ENCODE data around the gene MYO5A. TPM values are rescaled to one million over a fixed set of nuclear protein-coding genes. Genes with fewer than 3 reads are reported as not detected.
A peak's percentile ranks its signal among the peaks of the same experiment; 100 is the strongest.

Gene MYO5A
- total RNA-seq, 2 donors from 2014 or later = 12.3 to 21.5 TPM

DNA sequence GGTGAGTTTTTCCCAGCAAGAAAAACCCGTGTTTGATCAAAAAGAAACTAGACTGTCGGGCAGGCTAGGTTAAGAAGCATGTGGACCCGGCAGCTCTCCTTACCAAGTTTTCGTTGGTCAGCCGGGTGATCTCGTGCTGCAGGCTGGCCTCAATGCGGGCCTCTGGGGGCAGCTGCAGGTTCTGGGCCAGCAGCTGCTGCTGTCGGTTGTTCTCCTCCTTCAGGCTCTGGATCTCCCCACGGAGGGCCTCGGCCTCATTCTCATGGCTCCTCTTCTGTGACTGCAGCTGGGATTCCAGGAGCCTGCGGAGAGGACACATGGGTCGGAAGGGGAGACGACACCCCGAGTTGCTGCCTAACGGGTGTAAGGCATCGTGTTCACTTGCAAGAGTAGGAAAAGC is 188.6 kb downstream of the MYO5A start:
- H3K27ac ChIP-seq = no peak overlapping the region
- H3K9me3 ChIP-seq = no peaks in the 10 kb centered on the region
- DNase-seq (ENCODE audit: low spot score) = no peak
- peaks cover 0 to 20% of the 10 kb centered on the region in 2 donors for H3K4me1 ChIP-seq
- H3K27me3 ChIP-seq = no peaks in the 10 kb centered on the region
- no peak overlapping the region for H3K4me3 ChIP-seq
- H3K36me3 ChIP-seq = peaks cover 6% of the 10 kb centered on the region
- TF ChIP-seq, protein P1, sequence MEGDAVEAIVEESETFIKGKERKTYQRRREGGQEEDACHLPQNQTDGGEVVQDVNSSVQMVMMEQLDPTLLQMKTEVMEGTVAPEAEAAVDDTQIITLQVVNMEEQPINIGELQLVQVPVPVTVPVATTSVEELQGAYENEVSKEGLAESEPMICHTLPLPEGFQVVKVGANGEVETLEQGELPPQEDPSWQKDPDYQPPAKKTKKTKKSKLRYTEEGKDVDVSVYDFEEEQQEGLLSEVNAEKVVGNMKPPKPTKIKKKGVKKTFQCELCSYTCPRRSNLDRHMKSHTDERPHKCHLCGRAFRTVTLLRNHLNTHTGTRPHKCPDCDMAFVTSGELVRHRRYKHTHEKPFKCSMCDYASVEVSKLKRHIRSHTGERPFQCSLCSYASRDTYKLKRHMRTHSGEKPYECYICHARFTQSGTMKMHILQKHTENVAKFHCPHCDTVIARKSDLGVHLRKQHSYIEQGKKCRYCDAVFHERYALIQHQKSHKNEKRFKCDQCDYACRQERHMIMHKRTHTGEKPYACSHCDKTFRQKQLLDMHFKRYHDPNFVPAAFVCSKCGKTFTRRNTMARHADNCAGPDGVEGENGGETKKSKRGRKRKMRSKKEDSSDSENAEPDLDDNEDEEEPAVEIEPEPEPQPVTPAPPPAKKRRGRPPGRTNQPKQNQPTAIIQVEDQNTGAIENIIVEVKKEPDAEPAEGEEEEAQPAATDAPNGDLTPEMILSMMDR (IDR thresholded peaks at IDR 0.05) = no peak

DNA sequence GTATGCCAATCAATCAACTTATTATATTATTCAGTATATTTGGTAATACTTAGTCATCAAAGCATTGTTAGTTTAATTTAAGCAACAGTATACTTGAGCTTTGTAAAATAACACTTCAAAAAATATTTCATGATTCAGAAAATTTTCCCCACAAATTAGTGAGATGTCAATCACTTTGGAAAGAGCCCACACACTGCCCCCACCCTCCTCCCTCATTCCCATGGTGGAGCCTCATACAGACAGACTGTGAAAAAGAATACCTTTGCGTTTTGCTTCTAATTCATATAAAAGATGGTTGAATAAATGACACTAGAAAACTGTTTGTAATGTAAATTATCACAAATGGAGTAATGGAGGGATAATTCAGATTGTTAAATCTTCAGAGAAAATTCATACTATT is 189.8 kb downstream of the MYO5A start:
- Histone ChIP-seq H3K27me3 (no peaks in the 10 kb centered on the region), H3K27ac (no peak overlapping the region), H3K4me3 (no peak overlapping the region), H3K36me3 (peaks cover 6% of the 10 kb centered on the region), H3K4me1 (peaks cover 0 to 14% of the 10 kb centered on the region in 2 donors), H3K9me3 (no peaks in the 10 kb centered on the region)
- TF ChIP-seq, protein P1 (IDR thresholded peaks at IDR 0.05) = no peak
- DNase-seq (ENCODE audit: low spot score) = no peak

DNA sequence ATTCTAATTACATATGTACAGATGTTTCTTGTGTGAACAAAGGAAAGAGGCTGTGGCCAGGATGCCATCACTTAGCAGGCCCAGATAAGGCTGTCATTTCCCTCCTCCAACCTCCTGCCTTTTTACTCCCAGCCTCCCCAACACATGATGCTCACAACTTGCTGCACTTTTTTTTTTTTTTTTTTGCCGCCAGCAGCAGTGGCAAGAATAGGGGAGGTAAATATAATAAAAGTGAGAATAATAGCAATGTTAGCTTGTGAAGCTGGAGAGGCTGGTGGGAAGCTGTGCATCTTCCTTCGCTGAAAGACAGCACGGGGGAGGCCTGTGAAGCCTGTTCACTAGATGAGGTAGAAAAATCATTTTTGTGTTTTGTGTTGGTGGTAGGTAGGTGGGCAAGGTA is 190.6 kb downstream of the MYO5A start:
- H3K27me3 ChIP-seq = no peaks in the 10 kb centered on the region
- peaks cover 6% of the 10 kb centered on the region for H3K36me3 ChIP-seq
- peak overlapping the region; percentile 66 to 83 for H3K27ac ChIP-seq
- DNase-seq (ENCODE audit: low spot score) = no peak
- no peaks in the 10 kb centered on the region for H3K9me3 ChIP-seq
- no peak overlapping the region for H3K4me3 ChIP-seq
- H3K4me1 ChIP-seq = peaks cover 0 to 12% of the 10 kb centered on the region in 2 donors
- TF ChIP-seq, protein P1 (IDR thresholded peaks at IDR 0.05) = no peak

DNA sequence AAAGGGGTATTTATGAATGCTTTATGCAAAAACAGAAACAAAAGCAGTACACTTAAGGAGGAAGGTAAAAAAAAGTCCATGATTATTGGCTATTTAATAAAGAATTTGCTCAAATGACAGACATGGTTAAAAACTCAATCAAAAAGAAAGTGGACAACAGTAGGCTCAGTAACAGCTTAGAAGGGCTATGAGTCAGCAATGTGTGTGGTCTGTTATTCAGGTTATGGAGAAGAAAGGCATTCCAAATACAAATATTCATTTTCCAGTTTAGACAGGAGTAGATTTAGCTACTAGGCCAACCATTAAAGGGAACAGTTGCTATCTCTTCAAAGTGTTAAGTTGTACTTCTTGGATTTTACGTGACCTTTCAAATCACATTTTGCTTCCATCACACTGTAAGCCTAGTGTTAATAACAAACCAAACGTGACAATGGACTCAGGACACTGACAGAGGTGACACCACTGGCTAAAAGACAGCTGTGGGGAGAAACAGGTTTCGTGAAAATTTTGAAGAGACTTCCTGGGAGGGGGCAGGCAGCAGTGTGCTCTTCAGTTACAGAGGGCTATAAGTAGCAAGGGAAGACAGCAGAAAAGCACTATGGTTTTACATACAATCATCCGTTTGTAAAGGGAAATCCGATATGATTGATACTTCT is 191.4 kb downstream of the MYO5A start:
- Histone ChIP-seq H3K4me3 (no peak overlapping the region), H3K4me1 (peaks cover 0 to 12% of the 10 kb centered on the region in 2 donors), H3K9me3 (no peaks in the 10 kb centered on the region), H3K36me3 (peaks cover 6% of the 10 kb centered on the region), H3K27ac (peak overlapping the region; percentile 66 to 83), H3K27me3 (no peaks in the 10 kb centered on the region)
- DNase-seq (ENCODE audit: low spot score) = no peak
- TF ChIP-seq, protein P1 (IDR thresholded peaks at IDR 0.05) = no peak

DNA sequence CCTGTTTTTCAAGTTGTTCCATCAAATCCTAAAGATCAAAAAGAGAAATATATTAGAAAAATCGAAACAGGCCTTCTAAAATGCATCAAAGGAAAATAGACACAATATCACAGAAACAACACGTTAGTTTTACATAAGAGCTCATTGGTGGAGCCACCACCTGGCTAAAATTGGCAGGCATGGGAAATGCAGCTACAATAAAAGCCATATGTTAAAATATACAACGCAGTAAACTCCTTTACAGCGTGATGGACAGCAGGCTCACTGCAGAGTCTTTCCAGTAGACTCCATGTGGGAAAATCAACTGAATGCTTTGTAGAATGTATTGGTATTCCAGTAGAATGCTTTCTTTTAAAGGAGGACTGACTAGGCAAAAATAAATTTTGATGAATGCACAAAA is 192.2 kb downstream of the MYO5A start:
- TF ChIP-seq, protein P1 (IDR thresholded peaks at IDR 0.05) = peak in 1 of 2 donors; percentile 19
- peaks cover 6% of the 10 kb centered on the region for H3K36me3 ChIP-seq
- no peak for DNase-seq (ENCODE audit: low spot score)
- peaks cover 0 to 12% of the 10 kb centered on the region in 2 donors for H3K4me1 ChIP-seq
- H3K27me3 ChIP-seq = no peaks in the 10 kb centered on the region
- peak overlapping the region; percentile 66 to 83 for H3K27ac ChIP-seq
- H3K9me3 ChIP-seq = no peaks in the 10 kb centered on the region
- no peak overlapping the region for H3K4me3 ChIP-seq

All from right atrium auricular region (tissue), 2 donors.